NOMO-1 treated with dmso at 0.1 percent for 144 hours (cell line): ENCODE data around the gene DYNC1H1.

Experiments used
- DNase-seq: peaks from one replicate; lab custom pipeline; 2025; ENCODE audit not compliant: unreplicated experiment; lab: John Stamatoyannopoulos, UW

DYNC1H1 gene

DNA sequence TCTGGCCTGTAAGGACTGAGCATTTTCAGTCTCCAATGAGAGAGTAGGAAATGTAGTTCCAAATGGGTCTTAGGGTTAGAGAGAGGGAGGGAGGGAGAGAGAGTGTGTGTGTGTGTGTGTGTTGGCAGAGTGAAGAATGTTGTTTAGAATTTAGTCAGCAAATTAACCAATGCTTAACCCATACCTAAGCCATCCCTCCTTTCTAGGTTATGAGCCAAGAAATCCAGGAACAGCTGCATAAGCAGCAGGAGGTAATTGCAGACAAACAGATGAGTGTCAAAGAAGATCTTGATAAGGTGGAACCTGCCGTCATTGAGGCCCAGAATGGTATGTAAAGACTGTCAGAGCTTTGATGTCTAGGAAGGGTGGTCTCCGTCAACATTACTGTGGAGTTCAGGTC, 65.6 kb downstream of the DYNC1H1 start:
- no peak for DNase-seq

DNA sequence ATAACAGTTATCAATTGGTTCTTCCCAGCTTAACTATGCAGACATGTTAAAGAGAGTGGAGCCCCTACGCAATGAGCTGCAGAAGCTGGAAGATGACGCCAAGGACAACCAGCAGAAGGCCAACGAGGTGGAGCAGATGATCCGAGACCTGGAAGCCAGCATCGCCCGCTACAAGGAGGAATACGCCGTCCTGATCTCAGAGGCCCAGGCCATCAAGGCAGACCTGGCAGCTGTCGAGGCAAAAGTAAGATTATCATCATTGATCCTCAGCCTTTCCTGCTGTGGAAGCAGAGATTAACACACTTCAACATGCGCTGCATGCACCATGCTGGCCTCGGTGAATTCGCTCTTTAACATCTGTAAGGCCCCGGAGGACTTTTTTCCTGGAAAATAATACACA, 68.9 kb downstream of the DYNC1H1 start:
- DNase-seq: no peak

- no peak for DNase-seq
Measured at GRCh38 chr14:102034301-102034700, 69.9 kb downstream of the DYNC1H1 start.

GRCh38 chr14:102035914-102036313, 71.5 kb downstream of the DYNC1H1 start:
- no peak for DNase-seq

- no peak for DNase-seq
Measured at GRCh38 chr14:102037686-102038085, 73.3 kb downstream of the DYNC1H1 start.

GRCh38 chr14:102039157-102039556, 74.8 kb downstream of the DYNC1H1 start:
- no peak for DNase-seq

GRCh38 chr14:102040153-102040552, 75.8 kb downstream of the DYNC1H1 start:
- no peak for DNase-seq

DNA sequence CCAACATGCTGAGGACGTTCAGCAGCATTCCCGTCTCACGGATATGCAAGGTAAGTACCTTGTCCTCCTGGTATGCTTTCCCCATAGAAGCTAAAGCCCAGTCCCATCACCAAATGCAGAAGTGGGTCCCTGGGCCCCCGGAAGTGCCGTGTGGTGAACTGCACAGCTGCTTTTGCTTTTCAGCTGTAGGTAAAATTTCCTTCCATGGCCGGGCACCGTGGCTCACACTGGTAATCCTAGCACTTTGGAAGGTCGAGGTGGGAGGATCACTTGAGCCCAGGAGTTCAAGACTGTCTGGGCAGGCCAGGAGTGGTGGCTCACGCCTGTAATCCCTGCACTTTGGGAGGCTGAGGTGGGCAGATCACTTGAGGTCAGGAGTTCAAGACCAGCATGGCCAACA, 78.3 kb downstream of the DYNC1H1 start:
- no peak for DNase-seq

DNA sequence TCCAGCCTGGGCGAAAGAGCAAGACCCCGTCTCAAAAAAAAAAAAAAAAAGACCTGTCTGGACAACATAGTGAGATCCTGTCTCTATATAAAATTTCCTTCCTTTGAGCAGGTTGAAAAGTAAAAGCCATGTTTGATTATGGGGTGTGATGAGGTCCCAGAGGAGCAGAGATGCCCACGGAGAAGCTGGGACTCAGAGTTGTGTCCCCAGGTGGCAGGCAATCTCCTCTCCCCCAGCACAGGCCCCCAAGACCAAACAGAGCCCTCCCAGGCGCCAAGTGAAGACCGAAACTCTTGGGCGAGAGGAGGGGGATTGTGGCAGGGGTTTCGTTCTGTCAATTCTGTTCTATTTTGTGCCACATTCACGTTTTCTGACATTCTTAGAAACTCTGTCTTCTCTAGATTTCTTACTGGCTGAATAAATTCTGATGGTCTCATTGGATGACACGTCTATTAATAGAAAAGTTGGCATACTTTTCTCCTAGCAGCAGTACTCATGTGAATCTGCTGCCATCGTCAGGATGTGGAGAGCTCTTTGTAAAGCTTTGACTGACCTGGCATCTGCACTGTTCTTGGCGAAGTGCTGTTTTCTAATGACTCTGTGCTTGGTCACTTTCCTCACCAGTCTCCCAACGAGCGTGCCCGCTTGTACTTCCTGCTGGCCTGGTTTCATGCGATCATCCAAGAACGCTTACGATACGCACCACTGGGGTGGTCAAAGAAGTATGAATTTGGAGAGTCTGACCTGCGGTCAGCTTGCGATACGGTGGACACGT, 79.1 kb downstream of the DYNC1H1 start:
- DNase-seq: no peak

DNA sequence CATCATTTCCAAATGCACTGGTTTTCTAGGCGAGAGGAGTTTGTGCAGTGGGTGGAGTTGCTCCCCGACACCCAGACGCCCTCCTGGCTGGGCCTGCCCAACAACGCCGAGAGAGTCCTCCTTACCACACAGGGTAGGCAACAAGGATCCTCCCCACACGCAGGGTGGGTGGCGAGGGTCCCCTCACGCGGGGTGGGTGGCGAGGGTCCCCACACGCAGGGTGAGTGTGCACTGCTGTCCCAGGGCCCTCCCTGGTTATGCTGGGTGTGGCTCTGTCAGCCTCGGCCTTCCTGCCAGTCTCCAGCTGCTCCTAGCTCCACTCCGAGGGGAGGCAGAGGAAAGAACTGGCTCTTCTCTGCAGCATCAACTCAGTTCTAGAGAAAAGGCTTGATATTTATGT, 80.2 kb downstream of the DYNC1H1 start:
- no peak for DNase-seq

GRCh38 chr14:102046337-102047278, 82.2 kb downstream of the DYNC1H1 start:
- no peak for DNase-seq

DNA sequence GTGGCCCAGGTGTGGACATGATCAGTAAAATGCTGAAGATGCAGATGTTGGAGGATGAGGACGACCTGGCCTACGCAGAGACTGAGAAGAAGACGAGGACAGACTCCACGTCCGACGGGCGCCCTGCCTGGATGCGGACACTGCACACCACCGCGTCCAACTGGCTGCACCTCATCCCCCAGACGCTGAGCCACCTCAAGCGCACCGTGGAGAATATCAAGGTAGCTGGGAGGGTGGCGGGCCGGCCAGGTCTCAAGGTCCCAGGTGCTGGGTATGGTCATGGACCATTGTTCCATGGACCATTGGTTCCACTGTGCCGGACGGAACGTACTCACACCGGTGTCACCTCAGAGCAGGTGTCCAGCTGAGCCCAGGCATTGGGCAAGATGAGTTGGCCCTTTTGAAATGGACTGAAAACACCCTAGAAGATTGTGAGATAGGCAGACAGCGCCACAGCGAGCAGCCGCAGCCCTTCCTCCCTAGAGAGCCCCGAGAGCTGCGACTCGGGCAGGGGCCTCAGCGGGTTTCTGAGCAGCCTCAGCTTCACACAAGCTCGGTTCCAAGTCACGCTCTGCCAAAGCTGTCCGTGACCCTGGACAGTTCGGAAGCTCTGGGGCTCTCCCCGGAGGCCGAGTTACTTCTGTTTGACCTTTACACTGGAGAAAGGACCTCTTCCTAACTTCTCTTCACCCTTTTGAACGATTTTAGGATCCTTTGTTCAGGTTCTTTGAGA, 83.6 kb downstream of the DYNC1H1 start:
- no peak for DNase-seq

- DNase-seq: no peak
Measured at GRCh38 chr14:102049258-102050025, 85.1 kb downstream of the DYNC1H1 start.

DNA sequence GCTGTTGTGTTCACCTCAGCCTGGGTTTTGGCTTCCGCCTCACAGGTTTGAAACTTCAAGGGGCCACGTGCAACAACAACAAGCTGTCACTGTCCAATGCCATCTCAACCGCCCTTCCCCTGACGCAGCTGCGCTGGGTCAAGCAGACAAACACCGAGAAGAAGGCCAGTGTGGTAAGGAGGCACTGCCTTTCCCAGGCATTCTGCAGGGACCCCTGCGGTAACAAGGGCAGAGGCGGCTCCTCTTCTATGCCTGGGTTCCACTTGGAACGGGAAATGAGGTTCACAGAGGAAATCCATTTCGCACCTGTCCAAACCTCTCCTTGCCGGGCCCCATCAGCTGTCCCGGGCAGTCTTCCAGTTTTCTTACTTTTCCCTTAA, 85.6 kb downstream of the DYNC1H1 start:
- no peak for DNase-seq

DNA sequence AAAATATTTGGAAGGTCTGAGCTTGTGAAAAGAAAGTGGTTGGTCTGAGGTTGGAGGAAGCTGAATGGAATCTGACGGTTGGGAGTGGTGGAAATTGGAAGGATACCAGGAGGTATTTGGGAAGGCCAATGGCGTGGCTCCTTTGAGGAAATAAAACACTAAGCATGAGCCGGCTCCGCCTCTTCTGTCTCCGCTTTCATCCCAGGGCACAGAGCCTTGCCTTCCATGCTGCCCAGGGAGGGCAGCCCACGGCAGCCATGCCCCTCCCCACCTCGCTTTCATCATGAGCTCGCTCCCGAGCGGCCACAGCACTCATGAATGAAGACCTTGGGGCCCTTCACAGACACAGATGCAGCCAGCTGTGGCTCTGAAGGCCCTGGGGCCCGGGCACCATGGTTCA, 86.3 kb downstream of the DYNC1H1 start:
- no peak for DNase-seq

DNA sequence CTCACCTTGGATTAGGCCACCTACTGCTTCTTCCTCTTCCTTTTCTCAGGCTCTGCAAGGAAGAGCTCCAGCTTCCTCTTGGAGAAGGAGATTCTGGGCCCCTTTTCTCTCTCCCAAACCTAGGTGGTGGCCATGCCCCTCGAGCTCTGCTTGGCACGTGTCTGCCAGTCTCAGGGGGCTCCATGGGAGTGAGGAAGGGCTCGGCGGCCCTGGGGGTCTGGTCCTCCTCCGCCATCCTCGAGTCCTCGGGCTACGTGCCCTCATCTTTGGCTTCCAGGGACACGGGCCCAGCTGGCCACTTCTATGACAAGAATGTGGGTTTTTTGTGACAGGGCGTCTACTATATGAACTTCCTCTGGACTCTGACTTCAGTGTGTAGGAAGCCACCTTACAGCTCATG, 88.1 kb downstream of the DYNC1H1 start:
- DNase-seq: no peak

- no peak for DNase-seq
Measured at GRCh38 chr14:102055181-102055901, 91.0 kb downstream of the DYNC1H1 start.

GRCh38 chr14:102056694-102057442, 92.5 kb downstream of the DYNC1H1 start:
- no peak for DNase-seq

- no peak for DNase-seq
Measured at GRCh38 chr14:102057480-102058114, 93.2 kb downstream of the DYNC1H1 start.
